Mesenchymal stem cell (in vitro differentiated cells and primary cell): ENCODE results near the gene CBLB.

Experiments used
- DNase-seq: peaks from one replicate; pipeline ENCODE4 v3.0.0-alpha.2; 2013
- H2AFZ ChIP-seq: one replicate; pipeline ENCODE4 v1.6.1; 2013; ENCODE audit warnings: low read depth, mild to moderate bottlenecking, control low read depth, inconsistent platforms, low read length, moderate library complexity
- H2AK5ac ChIP-seq: 2 replicates; pipeline ENCODE4 v1.6.1; 2013; ENCODE audit warnings: low read length, moderate library complexity, mild to moderate bottlenecking, inconsistent platforms; ENCODE audit not compliant: severe bottlenecking
- H2BK120ac ChIP-seq: one replicate; pipeline ENCODE4 v1.6.1; 2013; ENCODE audit warnings: low read depth, mild to moderate bottlenecking, inconsistent platforms, low read length, moderate library complexity
- H2BK12ac ChIP-seq, 2 experiments: one replicate each; pipeline ENCODE4 v1.6.1; 2013; ENCODE audit warnings: inconsistent platforms in 2 of 2, low read length in 2 of 2, mild to moderate bottlenecking in 2 of 2, moderate library complexity in 2 of 2, control low read depth in 1 of 2
- H2BK15ac ChIP-seq: one replicate; pipeline ENCODE4 v1.6.1; 2013; ENCODE audit warnings: mild to moderate bottlenecking, low read depth, inconsistent platforms; ENCODE audit not compliant: poor library complexity, severe bottlenecking
- H2BK5ac ChIP-seq: 2 replicates; pipeline ENCODE4 v1.6.1; 2013; ENCODE audit warnings: low read depth, mild to moderate bottlenecking, low read length, control low read depth, inconsistent platforms; ENCODE audit not compliant: poor library complexity, severe bottlenecking
- H3K14ac ChIP-seq, 2 experiments: one replicate each; pipeline ENCODE4 v1.6.1; 2013; ENCODE audit warnings: inconsistent platforms in 2 of 2, low read length in 2 of 2, control low read depth in 1 of 2, mild to moderate bottlenecking in 1 of 2, moderate library complexity in 1 of 2
- H3K18ac ChIP-seq, 2 experiments: one replicate each; pipeline ENCODE4 v1.6.1; 2013; ENCODE audit warnings: inconsistent platforms in 2 of 2, low read length in 2 of 2, control low read depth in 1 of 2, low read depth in 1 of 2, mild to moderate bottlenecking in 1 of 2
- H3K23ac ChIP-seq, 2 experiments: one replicate each; pipeline ENCODE4 v1.6.1; 2013; ENCODE audit warnings: inconsistent platforms in 2 of 2, low read length in 2 of 2, mild to moderate bottlenecking in 2 of 2, moderate library complexity in 2 of 2, control low read depth in 1 of 2
- H3K27ac ChIP-seq: 2 replicates; pipeline ENCODE4 v1.5.1; 2013; ENCODE audit warnings: mild to moderate bottlenecking, moderate library complexity, low read length, control low read depth, inconsistent platforms; ENCODE audit not compliant: poor library complexity, severe bottlenecking
- H3K27me3 ChIP-seq, 2 experiments: 2 replicates each; pipeline versions ENCODE4 v1.6.1 to v1.7.0; 2013; ENCODE audit warnings: low read length in 2 of 2, mild to moderate bottlenecking in 2 of 2, moderate library complexity in 2 of 2, control low read depth in 1 of 2, inconsistent platforms in 1 of 2; ENCODE audit not compliant: control insufficient read depth in 1 of 2, insufficient read depth in 1 of 2
- H3K36me3 ChIP-seq, 2 experiments: 2 replicates each; pipeline versions ENCODE4 v1.6.1 to v1.7.0; 2013; ENCODE audit warnings: low read length in 2 of 2, control low read depth in 1 of 2, inconsistent platforms in 1 of 2, low read depth in 1 of 2, mild to moderate bottlenecking in 1 of 2; ENCODE audit not compliant: insufficient read depth in 2 of 2, control insufficient read depth in 1 of 2
- H3K4ac ChIP-seq, 2 experiments: one replicate each; pipeline ENCODE4 v1.6.1; 2013; ENCODE audit warnings: inconsistent platforms in 2 of 2, low read length in 2 of 2, mild to moderate bottlenecking in 2 of 2, moderate library complexity in 2 of 2, control low read depth in 1 of 2, low read depth in 1 of 2
- H3K4me1 ChIP-seq: 2 replicates; pipeline ENCODE4 v1.6.1; 2013; ENCODE audit warnings: low read depth, low read length, control low read depth; ENCODE audit not compliant: control insufficient read depth, insufficient read depth
- H3K4me2 ChIP-seq: 2 replicates; pipeline ENCODE4 v1.6.1; 2013; ENCODE audit warnings: low read length, mild to moderate bottlenecking, inconsistent platforms; ENCODE audit not compliant: poor library complexity, severe bottlenecking
- H3K4me3 ChIP-seq, 2 experiments: 2 replicates each; pipeline versions ENCODE4 v1.5.1 to v1.7.0; 2013; ENCODE audit warnings: low read length in 2 of 2, mild to moderate bottlenecking in 2 of 2, control low read depth in 1 of 2, low read depth in 1 of 2; ENCODE audit not compliant: insufficient read depth in 1 of 2
- H3K79me1 ChIP-seq: replicated peaks from 2 replicates; pipeline ENCODE4 v1.6.1; 2013; ENCODE audit warnings: mild to moderate bottlenecking, control low read depth, low read length, inconsistent platforms; ENCODE audit not compliant: poor library complexity, severe bottlenecking
- H3K9ac ChIP-seq: 2 replicates; pipeline ENCODE4 v1.7.0; 2013; ENCODE audit warnings: mild to moderate bottlenecking, low read length, moderate library complexity
- H3K9me3 ChIP-seq: 2 replicates; pipeline ENCODE4 v1.7.0; 2013; ENCODE audit warnings: mild to moderate bottlenecking, low read length; ENCODE audit not compliant: control insufficient read depth
- H4K8ac ChIP-seq: one replicate; pipeline ENCODE4 v1.6.1; 2013; ENCODE audit warnings: inconsistent platforms, mild to moderate bottlenecking, low read length, moderate library complexity
- H4K91ac ChIP-seq: one replicate; pipeline ENCODE4 v1.6.1; 2013; ENCODE audit warnings: mild to moderate bottlenecking, low read length, inconsistent platforms
- WGBS: methylation state at CpG from one replicate; pipeline ENCODE4 v1.1.7; 2013; ENCODE audit warnings: mixed read lengths; 5-methylcytosine and 5-hydroxymethylcytosine counted together

The CBLB gene

GRCh38 chr3:105780107-105780506 lies 88.7 kb downstream of the CBLB start:
- H3K9me3 ChIP-seq = no peaks in the 10 kb centered on the region
- no peak overlapping the region for H3K14ac ChIP-seq
- H3K4me3 ChIP-seq = no peak overlapping the region
- H2AFZ ChIP-seq = no peak overlapping the region
- WGBS = 100% methylated on average over 1 of the region's 2 CpGs
- H3K79me1 ChIP-seq = peaks cover 11% of the 10 kb centered on the region
- peak; percentile 49 for DNase-seq
- no peak overlapping the region for H4K8ac ChIP-seq
- no peak overlapping the region for H2BK15ac ChIP-seq
- H3K18ac ChIP-seq = no peak overlapping the region
- H3K23ac ChIP-seq = no peak overlapping the region
- no peak overlapping the region for H3K9ac ChIP-seq
- no peak overlapping the region for H3K27ac ChIP-seq
- H3K4me2 ChIP-seq = no peak overlapping the region
- H2BK5ac ChIP-seq = no peak overlapping the region
- no peak overlapping the region for H2BK120ac ChIP-seq
- H4K91ac ChIP-seq = no peak overlapping the region
- H3K36me3 ChIP-seq = peaks cover 0 to 24% of the 10 kb centered on the region in 2 experiments
- H2BK12ac ChIP-seq = no peak overlapping the region
- no peak overlapping the region for H2AK5ac ChIP-seq
- no peaks in the 10 kb centered on the region for H3K4me1 ChIP-seq
- H3K4ac ChIP-seq = no peak overlapping the region
- no peaks in the 10 kb centered on the region for H3K27me3 ChIP-seq

GRCh38 chr3:105775368-105775767 lies 93.4 kb downstream of the CBLB start:
- Histone ChIP-seq H3K23ac (no peak overlapping the region), H4K91ac (no peak overlapping the region), H3K4me3 (no peak overlapping the region), H3K27ac (no peak overlapping the region), H2AK5ac (no peak overlapping the region), H3K9me3 (no peaks in the 10 kb centered on the region), H4K8ac (no peak overlapping the region), H3K9ac (no peak overlapping the region), H2BK120ac (no peak overlapping the region), H3K14ac (no peak overlapping the region), H2AFZ (no peak overlapping the region), H3K18ac (no peak overlapping the region), H3K4me2 (no peak overlapping the region), H2BK5ac (no peak overlapping the region), H2BK12ac (no peak overlapping the region), H3K4ac (no peak overlapping the region), H3K4me1 (no peaks in the 10 kb centered on the region), H2BK15ac (no peak overlapping the region), H3K79me1 (peaks cover 9% of the 10 kb centered on the region), H3K27me3 (no peaks in the 10 kb centered on the region), H3K36me3 (peaks cover 0 to 47% of the 10 kb centered on the region in 2 experiments)
- DNase-seq = no peak
- WGBS = 50% methylated on average over 2 of the region's 3 CpGs

- no peak for DNase-seq
- Histone ChIP-seq H3K4me3 (no peak overlapping the region), H3K9ac (no peak overlapping the region), H3K18ac (no peak overlapping the region), H2AFZ (no peak overlapping the region), H3K4me2 (no peak overlapping the region), H2BK15ac (no peak overlapping the region), H3K4ac (no peak overlapping the region), H2AK5ac (no peak overlapping the region), H3K14ac (no peak overlapping the region), H2BK12ac (no peak overlapping the region), H3K27me3 (no peaks in the 10 kb centered on the region), H3K9me3 (no peaks in the 10 kb centered on the region), H2BK5ac (no peak overlapping the region), H3K27ac (no peak overlapping the region), H3K23ac (no peak overlapping the region), H3K79me1 (peaks cover 14% of the 10 kb centered on the region), H3K36me3 (peaks cover 0 to 47% of the 10 kb centered on the region in 2 experiments), H4K91ac (no peak overlapping the region), H3K4me1 (no peaks in the 10 kb centered on the region), H4K8ac (no peak overlapping the region), H2BK120ac (no peak overlapping the region)
- no CpG with 5 or more reads among the region's 1 CpG for WGBS
These were observed 94.2 kb downstream of the CBLB start for GRCh38 chr3:105774444-105775180.

- H2AFZ ChIP-seq = no peak overlapping the region
- H3K9ac ChIP-seq = no peak overlapping the region
- H2BK15ac ChIP-seq = no peak overlapping the region
- no peak overlapping the region for H3K23ac ChIP-seq
- no peaks in the 10 kb centered on the region for H3K9me3 ChIP-seq
- no peak overlapping the region for H2BK5ac ChIP-seq
- DNase-seq = no peak
- no peak overlapping the region for H3K4ac ChIP-seq
- H3K27ac ChIP-seq = no peak overlapping the region
- H3K4me1 ChIP-seq = no peaks in the 10 kb centered on the region
- H3K36me3 ChIP-seq = peaks cover 0 to 54% of the 10 kb centered on the region in 2 experiments
- no peak overlapping the region for H2BK12ac ChIP-seq
- no peak overlapping the region for H2AK5ac ChIP-seq
- 94% methylated on average over 4 of the region's 5 CpGs for WGBS
- no peak overlapping the region for H3K4me2 ChIP-seq
- H4K8ac ChIP-seq = no peak overlapping the region
- H3K79me1 ChIP-seq = peaks cover 16% of the 10 kb centered on the region
- H4K91ac ChIP-seq = no peak overlapping the region
- no peak overlapping the region for H3K18ac ChIP-seq
- no peak overlapping the region for H3K4me3 ChIP-seq
- H2BK120ac ChIP-seq = no peak overlapping the region
- no peaks in the 10 kb centered on the region for H3K27me3 ChIP-seq
- H3K14ac ChIP-seq = no peak overlapping the region
These were observed 95.5 kb downstream of the CBLB start for GRCh38 chr3:105773291-105773690.
